GM12878 (cell line): ENCODE data around the gene SH3D19. TPM values are rescaled to one million over a fixed set of nuclear protein-coding genes. Genes with fewer than 3 reads are reported as not detected.

Experiments used
- ATAC-seq: fragments of 200-7000 bp; cut with Tn5 transposase; 3 replicates; pipeline ENCODE4 v1.9.1; 2020; ENCODE audit warnings: mild to moderate bottlenecking, moderate library complexity
- BruUV-seq: library from RNA; stranded (reverse); fragments of 400-500 nt; replicated peaks from 2 replicates; lab custom pipeline; 2021; lab: Mats Ljungman, UMichigan
- CTCF ChIA-PET: fragments of 300-600 bp; sonication (Branson Sonifier 250); formaldehyde crosslinking; extraction: SDS; loops from one replicate; lab custom pipeline; 2021; ENCODE audit warnings: inconsistent platforms; lab: Yijun Ruan, JAX
- POLR2A ChIA-PET: fragments of 350-600 bp; formaldehyde crosslinking; extraction: SDS; loops from one replicate; lab custom pipeline; 2021; ENCODE audit warnings: inconsistent platforms; lab: Charles Lee
- RAD21 ChIA-PET: fragments of 300-600 bp; sonication (Branson Sonifier 250); formaldehyde crosslinking; loops from one replicate; lab custom pipeline; 2023; ENCODE audit warnings: antibody characterized with exemption; ENCODE audit not compliant: unreplicated experiment; lab: Charles Lee
- SMC1A ChIA-PET: fragments of 300-600 bp; sonication (Branson Sonifier 250); formaldehyde crosslinking; loops from one replicate; lab custom pipeline; 2023; ENCODE audit not compliant: unreplicated experiment, uncharacterized antibody; lab: Charles Lee
- DNase-seq: peaks from one replicate; pipeline ENCODE4 v3.0.0-alpha.2; 2011; ENCODE audit warnings: low read depth, low spot score
- FAIRE-seq: peaks from 3 replicates; lab custom pipeline; 2011; peaks lifted over from hg19 to GRCh38; lab: Jason Lieb, UNC
- H2AFZ ChIP-seq: 2 replicates; pipeline ENCODE4 v1.6.0; 2011; ENCODE audit warnings: low read depth, low read length, control low read depth; ENCODE audit not compliant: control insufficient read depth
- H3K27ac ChIP-seq: 2 replicates; pipeline ENCODE4 v1.5.1; 2011; ENCODE audit warnings: control low read depth; ENCODE audit not compliant: control insufficient read depth, insufficient read depth
- H3K27me3 ChIP-seq, 2 experiments: replicated peaks in 1 of 2; 2 replicates each; pipeline versions ENCODE4 v1.6.0 to v1.6.1; 2011; ENCODE audit warnings: low read length in 1 of 2; ENCODE audit not compliant: control insufficient read depth in 2 of 2, insufficient read depth in 2 of 2
- H3K36me3 ChIP-seq, 2 experiments: 2 replicates each; pipeline ENCODE4 v1.5.1; 2011; ENCODE audit warnings: low read length in 1 of 2; ENCODE audit not compliant: control insufficient read depth in 2 of 2, insufficient read depth in 2 of 2
- H3K4me1 ChIP-seq: 2 replicates; pipeline ENCODE4 v1.6.1; 2011; ENCODE audit warnings: mild to moderate bottlenecking, low read length, moderate library complexity, mixed read lengths; ENCODE audit not compliant: control insufficient read depth, insufficient read depth
- H3K4me2 ChIP-seq: 2 replicates; pipeline ENCODE4 v1.6.0; 2011; ENCODE audit warnings: control low read depth; ENCODE audit not compliant: control insufficient read depth, insufficient read depth
- H3K4me3 ChIP-seq: fragments of 200-600 bp; sonication (generic); 2 replicates; pipeline ENCODE4 v1.5.1; 2016
- H3K79me2 ChIP-seq: 2 replicates; pipeline ENCODE4 v1.6.0; 2011; ENCODE audit warnings: low read length; ENCODE audit not compliant: control insufficient read depth, insufficient read depth
- H3K9ac ChIP-seq: 2 replicates; pipeline ENCODE4 v1.8.0; 2011; ENCODE audit warnings: low read length, control low read depth, mixed read lengths; ENCODE audit not compliant: control insufficient read depth, insufficient read depth
- H3K9me3 ChIP-seq: replicated peaks from 3 replicates; pipeline ENCODE4 v1.5.1; 2011; ENCODE audit warnings: mild to moderate bottlenecking, low read length; ENCODE audit not compliant: control insufficient read depth, insufficient read depth
- H4K20me1 ChIP-seq: 2 replicates; pipeline ENCODE4 v1.6.0; 2011; ENCODE audit not compliant: control insufficient read depth, insufficient read depth
- BACH1 ChIP-seq: fragments of 450-650 bp; IDR thresholded peaks from 2 replicates; pipeline ENCODE4 v1.6.1; 2017; ENCODE audit warnings: mild to moderate bottlenecking, borderline replicate concordance
- FOXK2 ChIP-seq: fragments of 450-650 bp; IDR thresholded peaks from 2 replicates; pipeline ENCODE4 v1.6.1; 2017; ENCODE audit warnings: mild to moderate bottlenecking, moderate library complexity
- IKZF1 ChIP-seq: fragments of 450-650 bp; conservative IDR thresholded peaks from 2 replicates; pipeline ENCODE4 v1.6.1; 2017; ENCODE audit warnings: antibody characterized with exemption, mild to moderate bottlenecking
- KAT2A ChIP-seq: conservative IDR thresholded peaks from 2 replicates; pipeline ENCODE4 v1.6.1; 2011; ENCODE audit warnings: low read depth, low read length; ENCODE audit not compliant: control insufficient read depth
- LARP7 ChIP-seq: fragments of 450-650 bp; IDR thresholded peaks from 2 replicates; pipeline ENCODE4 v1.6.1; 2017; ENCODE audit warnings: mild to moderate bottlenecking
- MYB ChIP-seq: fragments of 150-350 bp; IDR thresholded peaks from 2 replicates; pipeline ENCODE4 v1.6.1; 2014; ENCODE audit warnings: mild to moderate bottlenecking, low read depth, low read length, borderline replicate concordance
- PML ChIP-seq: IDR thresholded peaks from 2 replicates; pipeline ENCODE4 v1.6.1; 2012; ENCODE audit warnings: low read length, inconsistent platforms
- RB1 ChIP-seq: fragments of 450-650 bp; formaldehyde crosslinking; IDR thresholded peaks from 2 replicates; pipeline ENCODE4 v1.6.1; 2017; ENCODE audit warnings: mild to moderate bottlenecking, borderline replicate concordance
- SREBF1 ChIP-seq: IDR thresholded peaks from 2 replicates; pipeline ENCODE4 v1.6.1; 2012; ENCODE audit warnings: mild to moderate bottlenecking, low read length
- WRNIP1 ChIP-seq: IDR thresholded peaks from 2 replicates; pipeline ENCODE4 v1.6.1; 2011; ENCODE audit warnings: low read depth, low read length, improper control_type of control experiment, borderline replicate concordance
- ZBED1 ChIP-seq: IDR thresholded peaks from 2 replicates; pipeline ENCODE4 v1.6.1; 2016; ENCODE audit warnings: borderline replicate concordance
- ZNF274 ChIP-seq: IDR thresholded peaks from one replicate; pipeline ENCODE4 v1.8.0; 2011; ENCODE audit not compliant: insufficient read length, insufficient read depth
- WGBS: methylation state at CpG from one replicate; pipeline ENCODE4 v1.1.6; 2016; ENCODE audit warnings: low lambda C conversion rate; ENCODE audit not compliant: insufficient replicate concordance, insufficient coverage; ENCODE audit errors: missing lambda C conversion rate; 5-methylcytosine and 5-hydroxymethylcytosine counted together
- in situ Hi-C: fragments of 300-500 bp; cut with MboI; formaldehyde crosslinking; loops from 9 replicates; pipeline ENCODE4 v1.14.3; 2018; ENCODE audit warnings: mixed read lengths
- intact Hi-C: fragments of 100-400 bp; cut with micrococcal nuclease; formaldehyde crosslinking; loops from one replicate; pipeline ENCODE4 v1.14.2; 2022; ENCODE audit not compliant: unreplicated experiment
- polyA plus RNA-seq, 11 experiments: library from polyadenylated mRNA; depleted of rRNA in 4 of 11; unstranded in 6 of 11; stranded (reverse) in 5 of 11; fragments of >200 nt; fragmentation: Nextera tagmentation in 4 of 11; fragmentation: Illumina TruSeq in 1 of 11; extraction: Ambion mirVana in 4 of 11; extraction: Trizol in 1 of 11; gene quantifications; 1 replicate in 1 of 11; 2 replicates in 10 of 11; pipeline versions ENCODE4 v1.2.1 to v1.2.3, GENCODE V29; 2011 to 2016; ENCODE audit warnings: inconsistent platforms in 2 of 11, missing spikeins in 2 of 11, low read depth in 1 of 11
- total RNA-seq, 4 experiments: library from RNA; depleted of rRNA in 3 of 4; stranded (reverse); fragments of >200 nt in 3 of 4; fragmentation: Illumina TruSeq in 1 of 4; extraction: Trizol in 1 of 4; gene quantifications; 2 replicates each; pipeline versions ENCODE4 v1.2.1 to v1.2.3, GENCODE V29; 2013 to 2021
- TF ChIP-seq, protein P1 (sequence below): IDR thresholded peaks from 2 replicates; pipeline ENCODE4 v1.6.1; 2011; ENCODE audit warnings: mild to moderate bottlenecking, low read depth, low read length, moderate library complexity; ENCODE audit not compliant: insufficient replicate concordance
- TF ChIP-seq, protein P2 (sequence below): fragments of 450-650 bp; IDR thresholded peaks from 2 replicates; pipeline ENCODE4 v1.6.1; 2018; ENCODE audit warnings: mild to moderate bottlenecking, low read depth, moderate library complexity; ENCODE audit not compliant: partially characterized antibody
- TF ChIP-seq, protein P3 (sequence below): fragments of 450-650 bp; IDR thresholded peaks from 2 replicates; pipeline ENCODE4 v1.6.1; 2016; ENCODE audit warnings: mild to moderate bottlenecking

Gene SH3D19
- total and polyA plus RNA-seq, 10 of the 15 experiments (the other 5 are each of a cell fraction or from before 2014, with no cell fraction given) = 0.03 to 6.9 (median 0.33) TPM; not detected in 3

DNA sequence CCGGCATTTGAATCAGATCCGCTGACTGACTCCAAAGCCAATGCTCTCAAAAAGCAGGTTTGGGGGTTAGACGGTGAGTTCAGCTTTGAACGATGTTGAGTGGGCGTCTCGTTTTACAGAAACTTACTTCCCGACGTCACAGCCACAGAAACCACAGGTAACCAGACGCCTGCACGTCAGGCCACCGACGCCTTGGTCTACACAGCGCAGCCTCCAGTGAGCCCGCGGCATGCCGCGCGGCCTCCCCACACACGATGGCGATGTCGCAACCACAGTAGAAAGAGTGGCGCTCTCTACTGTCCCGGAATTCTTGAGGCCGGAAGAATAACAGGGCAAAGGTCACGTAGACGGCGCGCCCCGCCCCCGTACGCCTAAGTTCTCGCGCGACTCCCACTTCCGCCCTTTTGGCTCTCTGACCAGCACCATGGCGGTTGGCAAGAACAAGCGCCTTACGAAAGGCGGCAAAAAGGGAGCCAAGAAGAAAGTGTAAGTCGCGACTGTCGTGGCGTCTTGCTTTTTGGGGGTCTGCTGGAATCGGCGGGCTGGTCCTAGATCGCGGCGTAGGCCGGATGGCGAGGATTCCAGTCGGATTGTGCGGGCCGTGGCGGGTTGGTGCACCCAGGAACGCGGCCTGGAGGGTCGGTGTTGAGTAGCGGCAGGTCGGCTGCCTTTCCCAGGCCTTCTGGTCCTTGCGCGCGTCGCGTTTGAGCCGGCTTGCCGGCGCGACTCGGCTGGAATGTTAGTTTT lies 226.0 kb downstream of the SH3D19 start, which contains the start of gene RPS3A (continued):
- TF ChIP-seq ZBED1 (peak; percentile 87), MYB (no peak; the same call in 1 of the 2 replicates), LARP7 (peak; percentile 97; the same call in 1 of the 2 replicates), IKZF1 (peak; percentile 95), SREBF1 (peak; percentile 75), BACH1 (peak; percentile 90), PML (peak; percentile 98)
- TF ChIP-seq, all 136 proteins: peak for 85

DNA sequence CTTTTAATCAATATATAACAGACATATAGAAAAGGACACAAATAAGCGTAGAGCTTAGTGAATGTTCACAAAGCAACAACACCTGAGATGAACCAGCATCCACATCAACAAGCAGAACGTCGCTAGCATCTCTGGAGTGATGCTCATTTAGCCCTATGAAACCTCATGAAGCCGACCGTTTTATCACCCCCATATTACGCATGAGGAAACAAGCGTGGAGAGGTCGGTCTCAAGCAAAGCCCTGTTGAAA lies 226.5 kb downstream of the SH3D19 start:
- FAIRE-seq (no peak), ATAC-seq (no peak), DNase-seq (no peak)
- intact Hi-C loops = loop anchor here (1.0 to 5.0 kb wide), 3 partner anchors 47 to 84 kb away; partner anchors contain the start of gene LRBA
- H3K36me3 ChIP-seq = peaks cover 1 to 25% of the 10 kb centered on the region in 2 experiments; a peak in 3 of 4 replicates
- TF ChIP-seq ZNF274 (no peak), KAT2A (no peak), FOXK2 (no peak), WRNIP1 (peak; percentile 16; the same call in 1 of the 2 replicates), RB1 (peak; percentile 15; the same call in 1 of the 2 replicates)
- TF ChIP-seq, protein P1, sequence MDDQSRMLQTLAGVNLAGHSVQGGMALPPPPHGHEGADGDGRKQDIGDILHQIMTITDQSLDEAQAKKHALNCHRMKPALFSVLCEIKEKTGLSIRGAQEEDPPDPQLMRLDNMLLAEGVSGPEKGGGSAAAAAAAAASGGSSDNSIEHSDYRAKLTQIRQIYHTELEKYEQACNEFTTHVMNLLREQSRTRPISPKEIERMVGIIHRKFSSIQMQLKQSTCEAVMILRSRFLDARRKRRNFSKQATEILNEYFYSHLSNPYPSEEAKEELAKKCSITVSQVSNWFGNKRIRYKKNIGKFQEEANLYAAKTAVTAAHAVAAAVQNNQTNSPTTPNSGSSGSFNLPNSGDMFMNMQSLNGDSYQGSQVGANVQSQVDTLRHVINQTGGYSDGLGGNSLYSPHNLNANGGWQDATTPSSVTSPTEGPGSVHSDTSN = peak; percentile 52
- TF ChIP-seq, protein P2, sequence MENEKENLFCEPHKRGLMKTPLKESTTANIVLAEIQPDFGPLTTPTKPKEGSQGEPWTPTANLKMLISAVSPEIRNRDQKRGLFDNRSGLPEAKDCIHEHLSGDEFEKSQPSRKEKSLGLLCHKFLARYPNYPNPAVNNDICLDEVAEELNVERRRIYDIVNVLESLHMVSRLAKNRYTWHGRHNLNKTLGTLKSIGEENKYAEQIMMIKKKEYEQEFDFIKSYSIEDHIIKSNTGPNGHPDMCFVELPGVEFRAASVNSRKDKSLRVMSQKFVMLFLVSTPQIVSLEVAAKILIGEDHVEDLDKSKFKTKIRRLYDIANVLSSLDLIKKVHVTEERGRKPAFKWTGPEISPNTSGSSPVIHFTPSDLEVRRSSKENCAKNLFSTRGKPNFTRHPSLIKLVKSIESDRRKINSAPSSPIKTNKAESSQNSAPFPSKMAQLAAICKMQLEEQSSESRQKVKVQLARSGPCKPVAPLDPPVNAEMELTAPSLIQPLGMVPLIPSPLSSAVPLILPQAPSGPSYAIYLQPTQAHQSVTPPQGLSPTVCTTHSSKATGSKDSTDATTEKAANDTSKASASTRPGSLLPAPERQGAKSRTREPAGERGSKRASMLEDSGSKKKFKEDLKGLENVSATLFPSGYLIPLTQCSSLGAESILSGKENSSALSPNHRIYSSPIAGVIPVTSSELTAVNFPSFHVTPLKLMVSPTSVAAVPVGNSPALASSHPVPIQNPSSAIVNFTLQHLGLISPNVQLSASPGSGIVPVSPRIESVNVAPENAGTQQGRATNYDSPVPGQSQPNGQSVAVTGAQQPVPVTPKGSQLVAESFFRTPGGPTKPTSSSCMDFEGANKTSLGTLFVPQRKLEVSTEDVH = no peak
- TF ChIP-seq, protein P3, sequence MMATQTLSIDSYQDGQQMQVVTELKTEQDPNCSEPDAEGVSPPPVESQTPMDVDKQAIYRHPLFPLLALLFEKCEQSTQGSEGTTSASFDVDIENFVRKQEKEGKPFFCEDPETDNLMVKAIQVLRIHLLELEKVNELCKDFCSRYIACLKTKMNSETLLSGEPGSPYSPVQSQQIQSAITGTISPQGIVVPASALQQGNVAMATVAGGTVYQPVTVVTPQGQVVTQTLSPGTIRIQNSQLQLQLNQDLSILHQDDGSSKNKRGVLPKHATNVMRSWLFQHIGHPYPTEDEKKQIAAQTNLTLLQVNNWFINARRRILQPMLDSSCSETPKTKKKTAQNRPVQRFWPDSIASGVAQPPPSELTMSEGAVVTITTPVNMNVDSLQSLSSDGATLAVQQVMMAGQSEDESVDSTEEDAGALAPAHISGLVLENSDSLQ = peak; percentile 91
- peak overlapping the region; percentile 78 for H3K27ac ChIP-seq
- ChIA-PET SMC1A (interaction anchor here (1.0 to 3.1 kb wide), 8 partner anchors 19 to 137 kb away, joined by 3 to 14 read pairs (median 7); partner anchors contain the start of gene LRBA), RAD21 (interaction anchor here (0.9 to 2.6 kb wide), 7 partner anchors 25 to 156 kb away, joined by 3 to 13 read pairs (median 3); partner anchors contain the start of gene LRBA), POLR2A (interaction anchor here (0.6 to 3.2 kb wide), 4 partner anchors 52 to 86 kb away, joined by 3 to 17 read pairs (median 4); partner anchors contain the start of gene LRBA), CTCF (interaction anchor here (0.8 to 1.5 kb wide), 5 partner anchors 46 to 134 kb away, joined by 3 read pairs; no protein-coding TSS in a partner anchor)
- H2AFZ ChIP-seq = peak overlapping the region; percentile 36
- peaks cover 6% of the 10 kb centered on the region for H4K20me1 ChIP-seq
- peak overlapping the region; percentile 69 for H3K9ac ChIP-seq
- peak overlapping the region; percentile 46 for H3K4me3 ChIP-seq
- peak overlapping the region; percentile 82 for H3K4me2 ChIP-seq
- H3K27me3 ChIP-seq = no peaks in the 10 kb centered on the region
- H3K4me1 ChIP-seq = peaks cover 23% of the 10 kb centered on the region
- H3K79me2 ChIP-seq = peaks cover 43% of the 10 kb centered on the region
- in situ Hi-C loops = no loop called here
- BruUV-seq = no TSS peak
- no peaks in the 10 kb centered on the region for H3K9me3 ChIP-seq
- 0% methylated on average over 8 of the region's 8 CpGs for WGBS
